ENCODE data around the gene PLIN1. TPM values are rescaled to one million over a fixed set of nuclear protein-coding genes. Genes with fewer than 3 reads are reported as not detected.

PLIN1 gene
- total and polyA plus RNA-seq, 10 of the 15 experiments (the other 5 are each of a cell fraction or from before 2014, with no cell fraction given) = 0.05 to 0.13 (median 0.09) TPM; not detected in 6

- TF ChIP-seq ZNF687 (IDR thresholded peaks at IDR 0.05) (no peak), SMAD1 (IDR thresholded peaks at IDR 0.05; ENCODE audit: low read depth, partially characterized antibody) (no peak), TCF12 (IDR thresholded peaks at IDR 0.05; ENCODE audit: low read depth, low read length) (no peak), PKNOX1 (IDR thresholded peaks at IDR 0.05) (no peak), RFX5 (IDR thresholded peaks at IDR 0.05; ENCODE audit: low read depth, low read length) (no peak), CHD2 (IDR thresholded peaks at IDR 0.05; ENCODE audit: borderline replicate concordance, low read depth, low read length) (no peak), SMC3 (IDR thresholded peaks at IDR 0.05; ENCODE audit: borderline replicate concordance, low read length) (no peak), STAT1 (conservative IDR thresholded peaks at IDR 0.05) (no peak), NFYB (IDR thresholded peaks at IDR 0.05; ENCODE audit: insufficient read depth, low read depth, low read length) (no peak)
Measured at GRCh38 chr15:89693091-89693490, 13.9 kb upstream of the PLIN1 start (continued).
